H1 (cell line): ENCODE measurements around the gene ZNF839. TPM values are rescaled to one million over a fixed set of nuclear protein-coding genes. Genes with fewer than 3 reads are reported as not detected.

ENCODE experiments used
- CTCF ChIA-PET: fragments of 300-600 bp; sonication (Branson Sonifier 250); formaldehyde crosslinking; loops from one replicate; lab custom pipeline; 2021; ENCODE audit not compliant: partially characterized antibody; lab: Charles Lee
- POLR2A ChIA-PET: fragments of 300-600 bp; sonication (Branson Sonifier 250); formaldehyde crosslinking; loops from one replicate; lab custom pipeline; 2021; ENCODE audit warnings: inconsistent platforms; ENCODE audit not compliant: partially characterized antibody; lab: Charles Lee
- DNase-seq, 2 experiments: peaks; one replicate each; pipeline versions ENCODE4 v3.0.0 to v3.0.0-alpha.2; 2010 to 2022; ENCODE audit warnings: low spot score in 2 of 2, low read depth in 1 of 2, mixed read lengths in 1 of 2
- FAIRE-seq: peaks from 2 replicates; lab custom pipeline; 2011; peaks lifted over from hg19 to GRCh38; lab: Jason Lieb, UNC
- H2AFZ ChIP-seq: 2 replicates; pipeline ENCODE4 v1.8.1; 2012; ENCODE audit warnings: low read length, inconsistent platforms
- H2AK5ac ChIP-seq: 2 replicates; pipeline ENCODE4 v1.6.1; 2013; ENCODE audit warnings: low read depth, low read length
- H2BK120ac ChIP-seq: replicated peaks from 2 replicates; pipeline ENCODE3; 2013; ENCODE audit warnings: low read depth, low read length, inconsistent platforms
- H2BK12ac ChIP-seq: 2 replicates; pipeline ENCODE4 v1.6.1; 2013; ENCODE audit warnings: low read depth, low read length
- H2BK15ac ChIP-seq: 2 replicates; pipeline ENCODE4 v1.6.1; 2013; ENCODE audit warnings: low read length
- H2BK20ac ChIP-seq: 2 replicates; pipeline ENCODE4 v1.6.1; 2013; ENCODE audit warnings: low read length
- H2BK5ac ChIP-seq: 2 replicates; pipeline ENCODE4 v1.6.1; 2013; ENCODE audit warnings: low read depth, low read length
- H3K14ac ChIP-seq: 2 replicates; pipeline ENCODE4 v1.6.1; 2013; ENCODE audit warnings: inconsistent platforms; ENCODE audit not compliant: insufficient read length
- H3K18ac ChIP-seq: 2 replicates; pipeline ENCODE4 v1.6.1; 2013; ENCODE audit warnings: low read length; ENCODE audit errors: extremely low read depth
- H3K23ac ChIP-seq: 2 replicates; pipeline ENCODE4 v1.6.1; 2013; ENCODE audit warnings: inconsistent platforms; ENCODE audit not compliant: insufficient read length
- H3K23me2 ChIP-seq: 2 replicates; pipeline ENCODE4 v1.6.1; 2013; ENCODE audit warnings: low read depth, low read length
- H3K27ac ChIP-seq: 2 replicates; pipeline ENCODE4 v1.6.1; 2011; ENCODE audit warnings: low read depth, low read length, inconsistent platforms
- H3K27me3 ChIP-seq, 4 experiments: replicated peaks in 1 of 4; 1 replicate in 1 of 4; 2 replicates in 3 of 4; pipeline versions ENCODE4 v1.6.1 to v1.8.1; 2011 to 2013; ENCODE audit warnings: low read length in 3 of 4, mild to moderate bottlenecking in 3 of 4, inconsistent platforms in 2 of 4, mixed read lengths in 2 of 4, moderate library complexity in 1 of 4; ENCODE audit not compliant: control insufficient read depth in 3 of 4, insufficient read depth in 3 of 4; ENCODE audit errors: extremely low read depth in 1 of 4
- H3K36me3 ChIP-seq, 4 experiments: 2 replicates each; pipeline versions ENCODE4 v1.6.1 to v1.8.1; 2011 to 2013; ENCODE audit warnings: mild to moderate bottlenecking in 4 of 4, low read length in 3 of 4, moderate library complexity in 2 of 4, control low read depth in 1 of 4, inconsistent platforms in 1 of 4; ENCODE audit not compliant: insufficient read depth in 4 of 4, control insufficient read depth in 2 of 4
- H3K4ac ChIP-seq: replicated peaks from 2 replicates; pipeline ENCODE3; 2013; ENCODE audit warnings: low read length, low read depth, mixed read lengths, inconsistent platforms; ENCODE audit not compliant: insufficient read length
- H3K4me1 ChIP-seq, 4 experiments: replicated peaks in 1 of 4; 1 replicate in 1 of 4; 2 replicates in 3 of 4; pipeline versions ENCODE4 v1.6.1 to v1.8.1; 2011 to 2013; ENCODE audit warnings: low read length in 3 of 4, inconsistent platforms in 2 of 4, mixed read lengths in 1 of 4; ENCODE audit not compliant: insufficient read depth in 4 of 4, control insufficient read depth in 3 of 4
- H3K4me2 ChIP-seq, 2 experiments: 2 replicates each; pipeline versions ENCODE4 v1.6.1 to v1.8.1; 2011 to 2013; ENCODE audit warnings: low read depth in 2 of 2, low read length in 2 of 2, control low read depth in 1 of 2, inconsistent platforms in 1 of 2, mild to moderate bottlenecking in 1 of 2; ENCODE audit not compliant: insufficient read depth in 1 of 2
- H3K4me3 ChIP-seq, 4 experiments: fragments of 200-600, 300-600 bp in 1 of 4; sonication (generic), shearing (Covaris generic), sonication (Bioruptor Twin) in 1 of 4; 2 replicates each; pipeline versions ENCODE4 v1.5.1 to v1.8.1; 2011 to 2016; ENCODE audit warnings: low read length in 4 of 4, low read depth in 3 of 4, control low read depth in 2 of 4, inconsistent platforms in 2 of 4, mild to moderate bottlenecking in 2 of 4, mixed read lengths in 1 of 4, moderate library complexity in 1 of 4; ENCODE audit not compliant: insufficient read depth in 2 of 4; ENCODE audit errors: extremely low read depth in 1 of 4
- H3K56ac ChIP-seq: replicated peaks from 2 replicates; pipeline ENCODE3; 2013; ENCODE audit warnings: low read depth, mild to moderate bottlenecking, mixed read lengths, low read length, inconsistent platforms; ENCODE audit not compliant: insufficient read length
- H3K79me1 ChIP-seq: 2 replicates; pipeline ENCODE4 v1.6.1; 2013; ENCODE audit warnings: low read depth, low read length, control low read depth
- H3K79me2 ChIP-seq, 2 experiments: 2 replicates each; pipeline versions ENCODE4 v1.6.1 to v1.8.1; 2012 to 2013; ENCODE audit warnings: low read length in 2 of 2, mild to moderate bottlenecking in 2 of 2, inconsistent platforms in 1 of 2; ENCODE audit not compliant: insufficient read depth in 2 of 2, control insufficient read depth in 1 of 2
- H3K9ac ChIP-seq, 4 experiments: replicated peaks in 1 of 4; 1 replicate in 1 of 4; 2 replicates in 3 of 4; pipeline versions ENCODE4 v1.6.1 to v1.8.1; 2011 to 2013; ENCODE audit warnings: low read depth in 3 of 4, low read length in 3 of 4, control low read depth in 2 of 4, mild to moderate bottlenecking in 2 of 4, moderate library complexity in 2 of 4, inconsistent platforms in 1 of 4; ENCODE audit errors: extremely low read depth in 1 of 4
- H3K9me3 ChIP-seq, 2 experiments: 2 replicates each; pipeline versions ENCODE4 v1.6.1 to v1.8.1; 2012 to 2013; ENCODE audit warnings: mild to moderate bottlenecking in 2 of 2, moderate library complexity in 2 of 2, control low read depth in 1 of 2, inconsistent platforms in 1 of 2, low read depth in 1 of 2, low read length in 1 of 2, mixed read lengths in 1 of 2; ENCODE audit not compliant: insufficient read depth in 2 of 2
- H4K20me1 ChIP-seq, 2 experiments: replicated peaks in 1 of 2; 2 replicates each; pipeline versions ENCODE3 to v1.8.1; 2011 to 2013; ENCODE audit warnings: inconsistent platforms in 2 of 2, low read length in 2 of 2, mild to moderate bottlenecking in 1 of 2; ENCODE audit not compliant: insufficient read depth in 2 of 2, control insufficient read depth in 1 of 2
- H4K5ac ChIP-seq: 2 replicates; pipeline ENCODE4 v1.6.1; 2013; ENCODE audit warnings: low read length, low read depth, mixed read lengths, inconsistent platforms; ENCODE audit not compliant: insufficient read length
- H4K8ac ChIP-seq: 2 replicates; pipeline ENCODE4 v1.8.0; 2013; ENCODE audit warnings: mild to moderate bottlenecking, moderate library complexity, low read length, inconsistent platforms; ENCODE audit not compliant: insufficient read depth; ENCODE audit errors: extremely low read depth
- H4K91ac ChIP-seq: replicated peaks from 2 replicates; pipeline ENCODE3; 2013; ENCODE audit warnings: low read length, mixed read lengths, inconsistent platforms; ENCODE audit not compliant: insufficient read length
- CEBPB ChIP-seq: IDR thresholded peaks from 2 replicates; pipeline ENCODE4 v1.6.1; 2012; ENCODE audit warnings: low read depth, low read length
- CHD2 ChIP-seq: IDR thresholded peaks from 2 replicates; pipeline ENCODE4 v1.6.1; 2012; ENCODE audit warnings: low read length, improper control_type of control experiment
- EGR1 ChIP-seq: IDR thresholded peaks from 2 replicates; pipeline ENCODE4 v1.6.1; 2011; ENCODE audit warnings: low read depth, low read length, borderline replicate concordance
- EP300 ChIP-seq, 2 experiments: IDR thresholded peaks; 1 replicate in 1 of 2; 2 replicates in 1 of 2; pipeline ENCODE4 v1.6.1; 2011 to 2012; ENCODE audit warnings: low read depth in 2 of 2, low read length in 2 of 2, mild to moderate bottlenecking in 2 of 2, borderline replicate concordance in 1 of 2, inconsistent platforms in 1 of 2, moderate library complexity in 1 of 2
- HDAC2 ChIP-seq, 2 experiments: fragments of 300-600 bp in 1 of 2; sonication (generic) in 1 of 2; IDR thresholded peaks; 2 replicates each; pipeline ENCODE4 v1.6.1; 2011 to 2012; ENCODE audit warnings: low read depth in 2 of 2, low read length in 2 of 2, mild to moderate bottlenecking in 2 of 2, moderate library complexity in 2 of 2, borderline replicate concordance in 1 of 2, inconsistent platforms in 1 of 2
- POLR2AphosphoS5 ChIP-seq: IDR thresholded peaks from 2 replicates; pipeline ENCODE4 v1.6.1; 2011; ENCODE audit warnings: low read depth, low read length
- SIRT6 ChIP-seq: IDR thresholded peaks from one replicate; pipeline ENCODE4 v1.7.1; 2012; ENCODE audit warnings: low read length, inconsistent platforms
- WGBS, 2 experiments: shearing (Covaris generic) in 1 of 2; methylation state at CpG; one replicate each; pipeline versions ENCODE4 v1.1.6 to v1.1.7; 2013 to 2015; ENCODE audit warnings: low lambda C conversion rate in 2 of 2, mixed read lengths in 2 of 2, inconsistent platforms in 1 of 2, low coverage in 1 of 2, missing lambda C conversion rate in 1 of 2; ENCODE audit not compliant: insufficient replicate concordance in 2 of 2, insufficient coverage in 1 of 2, insufficient read length in 1 of 2; ENCODE audit errors: extremely low coverage in 1 of 2, missing lambda C conversion rate in 1 of 2; 5-methylcytosine and 5-hydroxymethylcytosine counted together
- polyA plus RNA-seq, 7 experiments: library from polyadenylated mRNA; depleted of rRNA in 3 of 7; stranded (reverse) in 5 of 7; unstranded in 2 of 7; fragments of >200 nt in 5 of 7; fragments of 200-250 nt in 2 of 7; gene quantifications; 1 replicate in 5 of 7; 2 replicates in 1 of 7; 4 replicates in 1 of 7; pipeline versions ENCODE4 v1.2.1 to v1.2.3, GENCODE V29; 2011 to 2013; ENCODE audit warnings: missing spikeins in 2 of 7, mixed read lengths in 2 of 7
- total RNA-seq: library from RNA; stranded (reverse); fragmentation: NEBNext Ultra II Directional; extraction: Animal tissue kit (Norgen Biotek cat#: 25700); gene quantifications from 2 replicates; pipeline ENCODE4 v1.2.1, GENCODE V29; 2021

The ZNF839 gene
- total and polyA plus RNA-seq, 2 of the 8 experiments (the other 6 are each of a cell fraction or from before 2014, with no cell fraction given): 8.1 to 9.4 TPM

DNA sequence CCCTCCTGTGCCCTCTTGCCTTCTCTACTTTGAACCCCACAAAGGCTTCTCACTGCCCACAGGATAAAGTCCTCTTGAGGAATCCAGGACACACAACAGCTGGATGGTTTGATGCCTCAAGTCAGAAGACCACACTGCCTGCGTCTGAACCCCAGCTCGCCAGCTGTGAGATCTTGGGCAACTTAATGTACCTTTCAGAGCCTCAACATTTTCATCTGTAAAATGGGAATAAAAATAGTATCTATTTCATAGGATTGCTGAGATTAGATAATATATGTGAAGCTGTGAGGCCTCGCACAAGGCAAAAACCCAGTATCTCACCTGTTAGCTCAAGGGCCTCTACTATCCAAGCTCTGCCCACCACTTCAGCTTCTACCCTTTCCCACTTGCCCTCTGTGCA, 40.8 kb downstream of the ZNF839 start:
- Histone ChIP-seq H3K27ac (no peak overlapping the region), H3K4ac (no peak overlapping the region), H3K4me2 (no peak overlapping the region), H3K23me2 (peaks cover 9% of the 10 kb centered on the region), H2AFZ (no peak overlapping the region), H4K91ac (no peak overlapping the region), H4K5ac (no peak overlapping the region), H3K9ac (no peak overlapping the region), H2BK15ac (no peak overlapping the region), H3K4me3 (no peak overlapping the region), H3K56ac (no peak overlapping the region), H3K23ac (no peak overlapping the region), H3K9me3 (no peaks in the 10 kb centered on the region), H3K27me3 (no peaks in the 10 kb centered on the region), H3K79me2 (peaks cover 0 to 13% of the 10 kb centered on the region in 2 experiments; a peak in 3 of 4 replicates), H4K20me1 (no peaks in the 10 kb centered on the region), H4K8ac (peak overlapping the region; percentile 23; the same call in 1 of the 2 replicates), H2BK20ac (no peak overlapping the region), H3K18ac (no peak overlapping the region), H2BK12ac (no peak overlapping the region), H2BK120ac (no peak overlapping the region), H3K36me3 (peaks cover 0 to 21% (median 6%) of the 10 kb centered on the region in 4 experiments; a peak in 5 of 8 replicates), H3K4me1 (peaks cover 2 to 10% (median 4%) of the 10 kb centered on the region in 4 experiments; a peak in 4 of 7 replicates), H2BK5ac (no peak overlapping the region), H3K79me1 (peaks cover 8% of the 10 kb centered on the region), H2AK5ac (no peak overlapping the region), H3K14ac (no peak overlapping the region)
- DNase-seq: no peak
- TF ChIP-seq SIRT6 (no peak), CHD2 (no peak), HDAC2 (IDR thresholded peaks at IDR 0.05; ENCODE audit: borderline replicate concordance in 1 of 2, low read depth in 2 of 2, low read length in 2 of 2) (no peak), POLR2AphosphoS5 (no peak), EGR1 (no peak), CEBPB (no peak), EP300 (IDR thresholded peaks at IDR 0.05; ENCODE audit: borderline replicate concordance in 1 of 2, low read depth in 2 of 2, low read length in 2 of 2) (no peak)
- 85% methylated on average over 3 of the region's 3 CpGs; no CpG with 5 or more reads in 1 of the 2 experiments for WGBS, 2 experiments
- FAIRE-seq: no peak
- ChIA-PET CTCF (no interaction called here), POLR2A (no interaction called here)
